ENCODE measurements around the gene WDR81.
A peak's percentile ranks its signal among the peaks of the same experiment; 100 is the strongest.
"Not testable (repeated sequence)": the region's sequence is repeated elsewhere in the genome, so short reads cannot be mapped to it uniquely, and the experiment has no call there.

Gene WDR81

DNA sequence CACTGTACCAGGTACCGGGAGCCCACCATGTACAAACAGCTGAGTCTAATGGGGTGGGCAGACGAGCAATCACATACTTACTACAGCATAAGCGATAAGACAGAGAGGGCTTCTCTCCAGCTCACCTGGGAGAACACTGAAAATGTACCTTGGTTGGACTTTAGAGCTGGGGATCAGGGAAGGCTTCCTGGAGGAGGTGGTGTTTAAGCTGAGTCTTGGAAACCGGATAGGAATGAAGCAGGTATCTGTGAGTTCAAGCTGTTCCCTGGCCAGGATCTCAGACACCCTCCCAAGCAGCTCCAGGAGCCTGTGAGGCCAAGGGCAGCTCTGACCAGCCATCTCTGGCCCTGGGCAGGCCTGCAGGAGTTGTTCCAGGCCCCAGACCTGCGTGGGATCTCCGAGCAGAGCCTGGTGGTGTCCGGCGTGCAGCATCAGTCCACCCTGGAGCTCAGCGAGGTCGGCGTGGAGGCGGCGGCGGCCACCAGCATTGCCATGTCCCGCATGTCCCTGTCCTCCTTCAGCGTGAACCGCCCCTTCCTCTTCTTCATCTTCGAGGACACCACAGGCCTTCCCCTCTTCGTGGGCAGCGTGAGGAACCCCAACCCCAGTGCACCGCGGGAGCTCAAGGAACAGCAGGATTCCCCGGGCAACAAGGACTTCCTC, 29.4 kb downstream of the WDR81 start:
- DNase-seq (ENCODE audit: low read depth) = no peak

DNA sequence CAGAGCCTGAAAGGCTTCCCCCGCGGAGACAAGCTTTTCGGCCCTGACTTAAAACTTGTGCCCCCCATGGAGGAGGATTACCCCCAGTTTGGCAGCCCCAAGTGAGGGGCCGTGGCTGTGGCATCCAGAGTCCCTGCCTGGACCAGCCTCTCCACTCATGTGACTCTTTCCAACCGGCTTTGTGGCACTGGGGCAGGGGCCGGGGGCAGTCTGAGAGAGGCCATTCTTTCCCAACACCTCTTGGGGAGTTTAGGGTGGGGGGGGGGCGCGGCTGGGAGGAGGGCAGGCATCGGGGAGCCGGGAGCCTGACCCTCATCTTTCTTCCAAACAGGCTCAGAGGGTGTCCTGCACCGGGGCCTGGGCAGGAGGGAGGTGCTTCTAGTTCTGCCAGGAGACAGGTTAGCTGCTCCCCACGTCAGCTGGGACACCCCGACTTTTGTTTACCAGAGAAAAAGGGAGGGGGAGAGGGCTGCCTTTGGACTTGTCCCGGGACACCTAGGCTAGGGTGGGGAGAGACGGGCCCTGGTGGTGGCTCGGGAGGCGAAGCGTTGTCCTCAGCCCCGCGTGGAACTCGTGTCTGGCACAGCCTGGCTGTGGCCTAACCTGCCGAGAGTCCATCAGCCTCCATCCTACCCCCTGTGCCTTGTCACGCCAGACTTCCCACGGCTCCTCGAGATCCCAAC, 30.1 kb downstream of the WDR81 start:
- DNase-seq (ENCODE audit: low read depth) = no peak

DNA sequence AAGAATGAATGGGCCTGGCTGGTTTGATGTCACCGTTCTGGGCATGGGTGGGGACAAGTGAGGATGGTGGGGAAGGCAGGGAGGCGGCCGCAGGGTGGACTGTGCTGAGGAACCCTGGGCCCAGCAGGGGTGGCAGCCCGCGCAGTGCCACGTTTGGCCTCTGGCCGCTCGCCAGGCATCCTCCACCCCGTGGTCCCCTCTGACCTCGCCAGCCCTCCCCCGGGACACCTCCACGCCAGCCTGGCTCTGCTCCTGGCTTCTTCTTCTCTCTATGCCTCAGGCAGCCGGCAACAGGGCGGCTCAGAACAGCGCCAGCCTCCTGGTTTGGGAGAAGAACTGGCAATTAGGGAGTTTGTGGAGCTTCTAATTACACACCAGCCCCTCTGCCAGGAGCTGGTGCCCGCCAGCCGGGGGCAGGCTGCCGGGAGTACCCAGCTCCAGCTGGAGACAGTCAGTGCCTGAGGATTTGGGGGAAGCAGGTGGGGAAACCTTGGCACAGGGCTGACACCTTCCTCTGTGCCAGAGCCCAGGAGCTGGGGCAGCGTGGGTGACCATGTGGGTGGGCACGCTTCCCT, 30.8 kb downstream of the WDR81 start:
- no peak for DNase-seq (ENCODE audit: low read depth)

DNA sequence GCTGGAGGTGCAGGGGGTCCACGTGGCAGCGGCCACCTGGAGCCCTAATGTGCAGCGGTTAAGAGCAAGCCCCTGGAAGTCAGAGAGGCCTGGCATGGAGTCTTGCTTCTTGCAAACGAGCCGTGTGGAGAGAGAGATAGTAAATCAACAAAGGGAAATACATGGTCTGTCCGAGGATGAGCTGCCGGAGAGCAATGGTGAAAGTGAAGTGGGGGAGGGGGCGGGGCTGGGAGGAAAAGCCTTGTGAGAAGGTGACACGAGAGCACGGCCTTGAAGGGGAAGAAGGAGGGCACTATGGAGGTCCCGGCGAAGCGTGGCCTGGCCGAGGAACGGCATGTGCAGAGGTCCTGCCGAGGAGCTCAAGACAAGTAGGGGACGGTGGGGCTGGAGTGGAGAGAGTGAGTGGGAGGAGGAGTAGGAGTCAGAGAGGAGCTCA, 31.3 kb downstream of the WDR81 start:
- no peak for DNase-seq (ENCODE audit: low read depth)

DNA sequence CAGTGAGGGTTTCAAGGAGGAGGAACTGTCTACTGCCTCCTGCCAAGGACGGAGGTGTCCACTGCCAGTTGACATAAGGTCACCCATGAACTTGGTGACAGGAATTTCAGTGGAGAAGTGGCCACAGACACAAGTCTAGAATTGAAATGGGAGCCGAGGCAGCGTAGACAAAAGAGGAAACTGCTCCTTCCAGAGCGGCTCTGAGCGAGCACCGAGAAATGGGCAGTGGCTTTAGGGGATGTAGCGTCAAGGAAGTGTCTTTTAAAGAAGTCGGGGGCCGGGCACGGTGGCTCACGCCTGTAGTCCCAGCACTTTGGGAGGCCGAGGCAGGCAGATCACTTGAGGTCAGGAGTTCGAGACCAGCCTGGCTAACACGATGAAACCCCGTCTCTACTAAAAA, 34.3 kb downstream of the WDR81 start:
- DNase-seq (ENCODE audit: low read depth) = no peak

DNA sequence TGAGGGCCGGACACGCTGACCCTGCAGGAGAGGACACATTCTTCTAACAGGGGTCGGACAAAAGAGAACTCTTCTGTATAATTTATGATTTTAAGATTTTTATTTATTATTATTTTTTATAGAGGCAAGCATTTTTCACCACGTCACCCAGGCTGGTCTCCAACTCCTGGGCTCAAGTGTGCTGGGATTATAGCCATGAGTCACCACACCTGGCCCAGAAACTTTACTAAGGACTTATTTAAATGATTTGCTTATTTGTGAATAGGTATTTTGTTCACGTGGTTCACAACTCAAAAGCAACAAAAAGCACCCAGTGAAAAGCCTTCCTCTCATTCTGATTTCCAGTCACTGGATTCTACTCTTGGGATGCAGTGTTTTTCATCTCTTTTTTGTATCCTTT, 35.0 kb downstream of the WDR81 start:
- DNase-seq (ENCODE audit: low read depth) = no peak

DNA sequence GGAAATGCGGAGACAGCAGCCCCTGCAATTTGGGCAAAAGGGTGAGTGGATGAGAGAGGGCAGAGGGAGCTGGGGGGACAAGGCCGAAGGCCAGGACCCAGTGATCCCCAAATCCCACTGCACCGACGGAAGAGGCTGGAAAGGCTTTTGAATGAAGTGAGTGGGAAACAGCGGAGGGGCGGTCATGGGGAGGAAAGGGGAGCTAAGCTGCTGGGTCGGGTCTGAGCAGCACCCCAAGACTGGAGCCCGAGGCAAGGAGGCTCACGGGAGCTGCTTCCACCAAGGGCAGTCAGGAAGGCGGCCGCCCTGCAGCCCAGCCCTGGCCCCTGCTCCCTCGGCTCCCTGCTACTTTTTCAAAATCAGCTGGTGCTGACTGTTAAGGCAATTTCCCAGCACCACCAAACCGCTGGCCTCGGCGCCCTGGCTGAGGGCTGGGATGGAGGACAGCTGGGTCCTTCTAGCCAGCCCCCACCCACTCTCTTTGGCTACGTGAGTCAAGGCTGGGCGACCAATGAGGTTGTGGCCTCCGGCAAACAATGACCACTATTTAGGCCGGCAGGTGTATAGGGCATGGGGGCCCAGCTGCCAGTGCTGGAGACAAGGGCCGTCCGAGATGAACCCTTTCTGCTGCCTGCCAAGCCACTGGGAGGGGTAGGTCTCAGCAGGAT, 37.9 kb downstream of the WDR81 start:
- no peak for DNase-seq (ENCODE audit: low read depth)

DNA sequence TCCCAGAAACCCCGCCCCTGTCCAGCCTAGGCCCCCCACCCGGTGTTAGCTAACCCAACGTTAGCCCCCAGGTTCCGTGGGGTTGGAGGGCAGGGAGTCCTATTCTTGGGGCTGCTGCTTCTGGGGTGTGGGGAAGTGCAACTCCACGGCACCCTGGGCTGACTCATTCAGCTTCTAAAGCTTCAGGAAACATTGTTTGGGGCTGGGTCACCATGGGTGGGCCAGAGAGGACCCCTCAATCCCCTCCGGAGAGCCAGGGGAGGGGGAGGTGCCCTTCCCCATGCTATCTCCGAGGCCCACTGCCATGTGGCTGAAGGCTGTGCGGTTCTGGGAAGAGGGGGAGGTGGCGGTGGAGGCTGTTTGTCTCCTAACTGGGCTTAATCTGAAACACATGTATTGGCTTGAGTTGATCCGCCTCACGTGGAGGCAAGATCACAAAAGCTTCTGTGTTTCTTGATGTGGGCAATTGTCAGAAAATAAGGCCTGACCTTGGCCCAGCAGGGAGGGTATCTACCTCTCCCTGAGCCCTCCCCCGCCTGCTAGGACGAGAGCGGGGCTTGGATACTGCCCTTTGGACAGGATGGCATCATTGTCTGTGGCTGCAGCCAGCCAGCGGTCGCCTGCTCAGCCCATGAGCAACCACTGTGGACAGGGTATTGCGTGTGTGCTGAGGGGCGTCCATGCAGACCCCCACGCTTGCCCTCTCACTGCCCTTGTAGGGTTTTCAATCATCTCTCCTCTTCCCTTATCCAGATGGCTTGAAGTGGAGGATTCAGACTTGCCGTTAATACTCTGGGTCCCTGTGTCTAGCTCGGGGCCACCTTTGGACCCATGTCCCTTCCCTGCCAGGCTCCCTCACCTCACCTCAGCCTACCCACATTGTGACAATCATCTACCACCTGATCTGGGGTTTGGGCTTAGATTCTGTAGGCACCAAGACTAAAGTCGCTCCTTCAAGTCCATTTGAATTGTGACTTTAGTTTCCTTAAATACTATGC, 38.7 kb downstream of the WDR81 start:
- no peak for DNase-seq (ENCODE audit: low read depth)

DNA sequence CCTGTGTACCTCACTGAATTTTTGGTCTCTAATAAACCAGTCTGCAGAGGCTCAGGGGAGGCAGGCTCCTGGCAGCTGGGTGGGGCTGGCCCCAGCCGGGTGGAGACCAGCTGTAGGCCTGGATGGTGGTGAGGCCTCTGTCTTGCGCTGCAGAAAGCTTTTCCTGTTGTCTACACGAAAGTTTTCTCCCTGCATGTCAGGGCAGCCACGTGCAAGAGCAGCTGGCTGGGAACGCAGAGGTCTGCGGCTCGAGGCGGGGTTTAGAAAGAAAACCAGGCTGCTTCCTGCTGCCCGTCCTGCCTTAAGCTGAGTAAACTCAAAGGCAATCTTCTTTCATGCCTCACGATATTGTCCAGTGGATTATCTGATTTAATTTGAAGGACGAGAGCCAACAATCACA, 39.8 kb downstream of the WDR81 start:
- peak; percentile 16 for DNase-seq (ENCODE audit: low read depth)

DNA sequence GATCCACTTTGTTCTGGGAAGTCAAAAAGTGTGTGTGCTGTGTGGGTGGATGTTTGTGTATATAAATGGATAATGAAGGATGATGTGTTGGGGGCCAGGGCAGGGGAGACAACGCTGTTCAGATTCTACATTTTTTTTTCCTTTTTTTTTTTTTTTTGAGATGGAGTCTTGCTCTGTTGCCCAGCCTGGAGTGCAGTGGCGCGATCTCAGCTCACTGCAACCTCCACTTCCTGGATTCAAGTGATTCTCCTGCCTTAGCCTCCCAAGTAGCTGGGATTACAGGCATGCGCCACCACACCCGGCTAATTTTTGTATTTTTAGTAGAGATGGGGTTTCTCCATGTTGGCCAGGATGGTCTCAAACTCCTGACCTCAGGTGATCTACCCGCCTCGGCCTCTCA, 40.2 kb downstream of the WDR81 start:
- DNase-seq (ENCODE audit: low read depth) = not testable (repeated sequence)

DNA sequence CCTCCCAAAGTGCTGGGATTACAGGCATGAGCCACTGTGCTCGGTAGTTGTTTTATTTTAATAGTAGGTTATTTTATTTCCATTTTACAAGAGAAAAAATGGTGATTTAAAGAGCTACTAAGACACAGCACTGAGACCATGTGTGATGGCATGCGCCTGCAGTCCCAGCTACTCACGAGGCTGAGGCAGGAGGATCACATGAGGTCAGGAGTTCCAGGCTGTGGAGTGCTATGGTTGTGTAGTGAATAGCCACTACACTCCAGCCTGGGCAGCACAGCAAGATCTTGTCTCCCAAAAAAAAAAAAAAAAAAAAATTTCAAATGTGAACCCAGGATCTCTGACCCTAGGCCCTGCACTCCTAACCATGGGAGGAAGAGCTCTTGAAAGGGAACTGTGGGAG, 41.1 kb downstream of the WDR81 start:
- DNase-seq (ENCODE audit: low read depth) = no peak

DNA sequence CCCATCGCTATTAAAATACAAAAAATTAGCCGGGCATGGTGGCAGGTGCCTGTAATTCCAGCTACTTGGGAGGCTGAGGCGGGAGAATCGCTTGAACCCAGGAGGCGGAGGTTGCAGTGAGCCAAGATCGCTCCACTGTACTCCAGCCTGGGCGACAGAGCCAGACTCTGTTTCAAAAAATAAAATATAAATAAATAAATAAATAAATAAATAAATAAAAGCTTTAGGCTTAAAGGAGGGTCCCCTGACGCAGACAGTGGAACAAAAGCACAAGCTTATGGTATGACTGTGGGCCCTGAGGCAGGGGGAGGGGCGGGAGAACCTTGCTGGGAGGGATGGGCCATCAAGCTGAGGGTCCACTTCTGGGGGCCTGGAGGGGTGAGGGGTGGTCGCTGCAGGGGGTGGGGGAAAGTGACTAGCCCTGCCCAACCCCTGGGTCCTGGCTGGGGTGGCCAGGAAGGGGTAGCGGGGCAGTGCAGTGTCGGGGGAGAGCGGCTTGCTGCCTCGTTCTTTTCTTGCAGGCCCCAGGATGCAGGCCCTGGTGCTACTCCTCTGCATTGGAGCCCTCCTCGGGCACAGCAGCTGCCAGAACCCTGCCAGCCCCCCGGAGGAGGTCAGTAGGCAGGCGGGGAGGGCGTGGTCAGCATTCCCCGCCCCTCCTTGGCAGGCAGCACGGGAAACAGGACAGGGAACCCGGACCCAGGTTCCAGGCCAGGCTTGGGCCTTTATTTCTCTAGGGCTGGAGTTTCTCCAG, 42.1 kb downstream of the WDR81 start:
- no peak for DNase-seq (ENCODE audit: low read depth)

DNA sequence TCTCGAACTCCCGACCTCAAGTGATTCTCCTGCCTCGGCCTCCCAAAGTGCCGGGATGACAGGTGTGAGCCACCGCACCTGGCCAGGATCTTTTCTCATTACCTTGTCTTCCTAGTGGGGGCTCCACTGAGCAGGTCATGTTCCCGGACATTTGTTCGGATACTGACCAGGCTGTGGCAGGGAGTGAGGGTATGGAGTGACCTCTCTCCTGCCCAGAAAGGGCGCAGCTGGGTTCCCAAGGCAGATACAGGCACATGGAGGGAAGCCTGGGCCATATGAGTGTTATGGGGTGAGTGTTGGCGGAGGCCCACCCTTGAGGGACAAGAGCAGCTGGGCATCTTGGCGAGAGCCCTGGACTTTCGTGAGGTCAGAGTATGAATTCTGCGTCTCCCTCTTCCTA, 42.9 kb downstream of the WDR81 start:
- no peak for DNase-seq (ENCODE audit: low read depth)

DNA sequence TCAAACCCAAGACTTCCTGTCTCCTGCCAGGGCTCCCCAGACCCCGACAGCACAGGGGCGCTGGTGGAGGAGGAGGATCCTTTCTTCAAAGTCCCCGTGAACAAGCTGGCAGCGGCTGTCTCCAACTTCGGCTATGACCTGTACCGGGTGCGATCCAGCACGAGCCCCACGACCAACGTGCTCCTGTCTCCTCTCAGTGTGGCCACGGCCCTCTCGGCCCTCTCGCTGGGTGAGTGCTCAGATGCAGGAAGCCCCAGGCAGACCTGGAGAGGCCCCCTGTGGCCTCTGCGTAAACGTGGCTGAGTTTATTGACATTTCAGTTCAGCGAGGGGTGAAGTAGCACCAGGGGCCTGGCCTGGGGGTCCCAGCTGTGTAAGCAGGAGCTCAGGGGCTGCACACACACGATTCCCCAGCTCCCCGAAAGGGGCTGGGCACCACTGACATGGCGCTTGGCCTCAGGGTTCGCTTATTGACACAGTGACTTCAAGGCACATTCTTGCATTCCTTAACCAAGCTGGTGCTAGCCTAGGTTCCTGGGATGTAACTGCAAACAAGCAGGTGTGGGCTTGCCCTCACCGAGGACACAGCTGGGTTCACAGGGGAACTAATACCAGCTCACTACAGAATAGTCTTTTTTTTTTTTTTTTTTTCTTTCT, 45.4 kb downstream of the WDR81 start:
- DNase-seq (ENCODE audit: low read depth) = no peak

DNA sequence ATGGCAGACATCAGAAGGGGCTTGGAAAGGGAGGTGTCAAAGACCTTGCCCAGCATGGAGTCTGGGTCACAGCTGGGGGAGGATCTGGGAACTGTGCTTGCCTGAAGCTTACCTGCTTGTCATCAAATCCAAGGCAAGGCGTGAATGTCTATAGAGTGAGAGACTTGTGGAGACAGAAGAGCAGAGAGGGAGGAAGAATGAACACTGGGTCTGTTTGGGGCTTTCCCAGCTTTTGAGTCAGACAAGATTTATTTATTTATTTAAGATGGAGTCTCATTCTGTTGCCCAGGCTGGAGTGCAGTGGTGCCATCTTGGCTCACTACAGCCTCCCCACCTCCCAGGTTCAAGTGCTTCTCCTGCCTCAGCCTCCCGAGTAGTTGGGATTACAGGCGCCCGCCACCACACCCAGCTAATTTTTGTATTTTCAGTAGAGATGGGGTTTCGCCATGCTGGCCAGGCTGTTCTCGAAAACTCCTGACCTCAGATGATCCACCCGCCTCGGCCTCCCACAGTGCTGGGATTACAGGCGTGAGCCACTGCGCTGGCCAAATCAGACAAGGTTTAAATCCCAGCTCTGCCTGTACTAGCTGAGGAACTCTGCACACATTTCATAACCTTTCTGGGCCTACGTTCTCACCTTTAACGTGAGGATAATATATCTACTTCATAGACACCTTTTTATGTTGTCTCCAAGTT, 48.6 kb downstream of the WDR81 start:
- DNase-seq (ENCODE audit: low read depth) = not testable (repeated sequence)

DNA sequence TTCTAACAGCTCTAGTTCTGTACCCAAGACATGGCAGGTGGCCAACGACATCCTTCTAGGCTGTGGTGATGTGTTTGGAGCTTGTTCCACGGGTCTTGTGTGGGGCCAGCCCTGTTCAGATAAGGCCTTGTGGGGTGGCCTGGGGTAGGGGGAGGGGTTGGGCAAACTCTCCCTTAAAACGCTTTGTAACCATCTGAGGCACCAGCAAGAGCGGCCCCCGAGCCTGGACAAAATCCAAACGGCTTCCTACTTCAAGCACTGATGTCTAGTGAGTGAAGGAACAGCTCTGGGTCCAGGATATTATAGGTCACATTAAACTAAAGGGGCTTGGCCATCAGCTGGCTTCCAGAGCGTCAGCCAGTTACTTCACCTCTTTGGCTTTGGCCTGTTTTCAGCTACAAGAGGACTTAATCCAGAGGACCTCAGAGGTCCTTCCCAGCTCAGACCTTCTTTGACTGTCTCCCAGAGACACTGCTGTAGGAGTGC, 49.2 kb downstream of the WDR81 start:
- no peak for DNase-seq (ENCODE audit: low read depth)

DNA sequence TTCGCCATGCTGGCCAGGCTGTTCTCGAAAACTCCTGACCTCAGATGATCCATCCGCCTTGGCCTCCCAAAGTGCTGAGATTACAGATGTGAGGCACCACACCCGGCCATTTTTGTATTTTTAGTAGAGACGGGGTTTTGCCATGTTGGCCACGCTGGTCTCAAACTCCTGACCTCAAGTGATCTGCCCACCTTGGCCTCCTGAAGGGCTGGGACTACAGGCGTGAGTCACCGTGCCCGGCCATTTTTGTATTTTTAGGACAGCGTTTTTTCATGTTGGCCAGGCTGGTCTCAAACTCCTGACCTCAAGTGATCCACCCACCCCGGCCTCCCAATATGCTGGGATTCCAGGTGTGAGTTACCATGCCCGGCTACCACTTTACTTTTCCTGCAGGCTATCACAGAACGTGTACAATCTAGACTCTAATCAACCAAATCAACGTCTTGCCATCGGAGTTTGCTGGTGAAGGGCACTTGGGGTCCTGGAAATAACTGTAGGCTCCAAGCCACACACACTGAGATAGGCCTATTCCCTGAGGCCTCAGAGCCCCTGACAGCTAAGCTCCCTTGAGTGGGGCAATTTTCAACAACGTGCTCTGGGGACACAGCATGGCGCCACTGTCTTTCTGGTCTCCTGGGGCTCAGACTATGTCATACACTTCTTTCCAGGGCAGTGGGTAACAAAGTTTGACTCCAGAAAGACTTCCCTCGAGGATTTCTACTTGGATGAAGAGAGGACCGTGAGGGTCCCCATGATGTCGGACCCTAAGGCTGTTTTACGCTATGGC, 50.1 kb downstream of the WDR81 start:
- no peak for DNase-seq (ENCODE audit: low read depth)

DNA sequence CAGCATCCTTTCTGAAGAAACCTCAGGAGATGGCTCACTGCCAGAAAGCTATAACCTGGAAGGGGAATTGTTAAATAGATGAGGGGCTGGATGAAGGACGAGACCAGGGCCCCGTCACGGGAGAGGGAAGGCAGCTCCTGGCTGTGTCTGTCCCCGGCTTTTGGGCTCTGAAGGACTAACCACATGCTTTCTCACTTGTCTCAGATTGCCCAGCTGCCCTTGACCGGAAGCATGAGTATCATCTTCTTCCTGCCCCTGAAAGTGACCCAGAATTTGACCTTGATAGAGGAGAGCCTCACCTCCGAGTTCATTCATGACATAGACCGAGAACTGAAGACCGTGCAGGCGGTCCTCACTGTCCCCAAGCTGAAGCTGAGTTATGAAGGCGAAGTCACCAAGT, 51.8 kb downstream of the WDR81 start:
- DNase-seq (ENCODE audit: low read depth) = no peak

DNA sequence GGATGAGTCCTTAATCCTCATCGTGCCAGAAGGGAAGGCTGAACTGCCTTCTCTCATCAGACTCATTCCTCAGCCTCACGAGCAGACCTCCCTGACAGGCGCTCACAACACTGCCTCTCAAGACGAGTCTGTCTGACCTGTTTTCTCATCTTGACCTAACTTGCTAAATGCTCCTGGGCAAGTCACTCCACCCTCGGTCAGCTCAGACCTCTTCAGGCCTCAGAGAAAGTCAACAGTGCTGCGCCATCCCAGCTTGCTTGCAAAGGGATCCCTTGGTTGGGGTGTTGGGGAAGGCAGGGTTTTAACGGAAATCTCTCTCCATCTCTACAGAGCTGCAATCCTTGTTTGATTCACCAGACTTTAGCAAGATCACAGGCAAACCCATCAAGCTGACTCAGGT, 52.4 kb downstream of the WDR81 start:
- DNase-seq (ENCODE audit: low read depth) = no peak
